ENCODE results near the gene SFSWAP.
"Not testable (repeated sequence)": the region's sequence is repeated elsewhere in the genome, so short reads cannot be mapped to it uniquely, and the experiment has no call there.

DNA sequence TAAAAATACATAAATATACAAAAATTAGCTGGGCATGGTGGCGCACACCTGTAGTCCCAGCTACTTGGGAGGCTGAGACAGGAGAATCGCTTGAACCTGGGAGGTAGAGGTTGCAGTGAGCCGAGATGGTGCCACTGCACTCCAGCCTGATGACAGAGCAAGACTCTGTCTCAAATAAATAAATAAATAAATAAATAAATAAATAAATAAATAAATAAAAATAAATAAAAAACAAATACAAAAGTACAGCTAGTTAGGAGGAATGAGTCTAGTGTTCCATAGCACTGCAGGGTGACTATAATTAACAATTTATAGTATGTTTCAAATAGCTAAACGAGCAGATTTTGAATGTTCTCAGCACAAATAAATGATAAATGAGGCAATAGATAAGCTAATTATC is 4.2 kb upstream of the SFSWAP start:
- TF ChIP-seq, protein P1, sequence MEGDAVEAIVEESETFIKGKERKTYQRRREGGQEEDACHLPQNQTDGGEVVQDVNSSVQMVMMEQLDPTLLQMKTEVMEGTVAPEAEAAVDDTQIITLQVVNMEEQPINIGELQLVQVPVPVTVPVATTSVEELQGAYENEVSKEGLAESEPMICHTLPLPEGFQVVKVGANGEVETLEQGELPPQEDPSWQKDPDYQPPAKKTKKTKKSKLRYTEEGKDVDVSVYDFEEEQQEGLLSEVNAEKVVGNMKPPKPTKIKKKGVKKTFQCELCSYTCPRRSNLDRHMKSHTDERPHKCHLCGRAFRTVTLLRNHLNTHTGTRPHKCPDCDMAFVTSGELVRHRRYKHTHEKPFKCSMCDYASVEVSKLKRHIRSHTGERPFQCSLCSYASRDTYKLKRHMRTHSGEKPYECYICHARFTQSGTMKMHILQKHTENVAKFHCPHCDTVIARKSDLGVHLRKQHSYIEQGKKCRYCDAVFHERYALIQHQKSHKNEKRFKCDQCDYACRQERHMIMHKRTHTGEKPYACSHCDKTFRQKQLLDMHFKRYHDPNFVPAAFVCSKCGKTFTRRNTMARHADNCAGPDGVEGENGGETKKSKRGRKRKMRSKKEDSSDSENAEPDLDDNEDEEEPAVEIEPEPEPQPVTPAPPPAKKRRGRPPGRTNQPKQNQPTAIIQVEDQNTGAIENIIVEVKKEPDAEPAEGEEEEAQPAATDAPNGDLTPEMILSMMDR (IDR thresholded peaks at IDR 0.05; ENCODE audit: poor library complexity) = not testable (repeated sequence)
- not testable (repeated sequence) for TF ChIP-seq EZH2 (IDR thresholded peaks at IDR 0.05; ENCODE audit: borderline replicate concordance); EZH2phosphoT487 (IDR thresholded peaks at IDR 0.05; ENCODE audit: low read depth, severe bottlenecking, unreplicated experiment)

Measured in hepatocyte (in vitro differentiated cells).